GM18873 (cell line): ENCODE results near the gene TECR.
"Not testable (repeated sequence)": the region's sequence is repeated elsewhere in the genome, so short reads cannot be mapped to it uniquely, and the experiment has no call there.

Experiments
- ATAC-seq: cut with Tn5 transposase; IDR thresholded peaks from one replicate; pipeline ENCODE4 v1.9.1; 2021; ENCODE audit warnings: mild to moderate bottlenecking, moderate library complexity, moderate number of reproducible peaks; ENCODE audit not compliant: unreplicated experiment, low FRiP score

TECR gene

GRCh38 chr19:14558370-14559066 lies 29.1 kb downstream of the TECR start:
- ATAC-seq, result no peak

GRCh38 chr19:14559916-14560775 lies 30.8 kb downstream of the TECR start:
- no peak for ATAC-seq

GRCh38 chr19:14560776-14561108 lies 31.3 kb downstream of the TECR start:
- ATAC-seq, result no peak

GRCh38 chr19:14561249-14561648 lies 31.9 kb downstream of the TECR start:
- ATAC-seq, result no peak

- ATAC-seq, result no peak
Observed at GRCh38 chr19:14561847-14562351, 32.5 kb downstream of the TECR start.

GRCh38 chr19:14562660-14563589 lies 33.5 kb downstream of the TECR start:
- ATAC-seq, result no peak

GRCh38 chr19:14563590-14563926 lies 34.2 kb downstream of the TECR start:
- ATAC-seq, result no peak

GRCh38 chr19:14563989-14564651 lies 34.7 kb downstream of the TECR start:
- ATAC-seq, result no peak

- ATAC-seq, result not testable (repeated sequence)
Observed at GRCh38 chr19:14564652-14565297, 35.4 kb downstream of the TECR start.

GRCh38 chr19:14565298-14565679 lies 35.9 kb downstream of the TECR start:
- ATAC-seq, result no peak

GRCh38 chr19:14565765-14566711 lies 36.6 kb downstream of the TECR start:
- ATAC-seq, result no peak

- ATAC-seq, result no peak
Observed at GRCh38 chr19:14566712-14567077, 37.3 kb downstream of the TECR start.

- ATAC-seq, result no peak
Observed at GRCh38 chr19:14567079-14567478, 37.7 kb downstream of the TECR start.

- no peak for ATAC-seq
Observed at GRCh38 chr19:14570864-14571527, 41.6 kb downstream of the TECR start.

GRCh38 chr19:14571695-14572490 lies 42.5 kb downstream of the TECR start, which contains the start of gene NDUFB7:
Gene NDUFB7 (minus strand): TSS chr19:14572066. CDS start chr19:14572000, 66 bp downstream.
- peak; percentile 86 for ATAC-seq

- no peak for ATAC-seq
Observed at GRCh38 chr19:14575428-14575980, 46.1 kb downstream of the TECR start.

GRCh38 chr19:14576363-14576762 lies 47.0 kb downstream of the TECR start:
- no peak for ATAC-seq
